K562 (cell line): ENCODE measurements around the gene BRINP2. TPM values are rescaled to one million over a fixed set of nuclear protein-coding genes. Genes with fewer than 3 reads are reported as not detected.

ENCODE experiments used
- ATAC-seq: fragments of 200-7000 bp; cut with Tn5 transposase; 3 replicates; pipeline ENCODE4 v1.9.1; 2020; ENCODE audit warnings: moderate library complexity
- BruUV-seq: library from RNA; stranded (reverse); fragments of 400-500 nt; replicated peaks from 2 replicates; lab custom pipeline; 2021; lab: Mats Ljungman, UMichigan
- CTCF ChIA-PET: fragments of 300-600 bp; formaldehyde crosslinking; extraction: SDS; loops from one replicate; lab custom pipeline; 2021; ENCODE audit warnings: low intra/inter-chr PET ratio; lab: Yijun Ruan, JAX
- POLR2A ChIA-PET: fragments of 300-600, 350-650 bp; sonication (Branson Sonifier 250); formaldehyde crosslinking; extraction: SDS; loops from one replicate; lab custom pipeline; 2021; ENCODE audit warnings: antibody characterized with exemption, inconsistent platforms; lab: Yijun Ruan, JAX
- DNase-seq, 4 experiments: peaks; one replicate each; pipeline versions ENCODE4 v3.0.0 to v3.0.0-alpha.2; 2011 to 2018; ENCODE audit warnings: low spot score in 3 of 4, mixed read lengths in 3 of 4; ENCODE audit errors: extremely low read depth in 1 of 4
- FAIRE-seq: peaks from 2 replicates; lab custom pipeline; 2011; peaks lifted over from hg19 to GRCh38; lab: Jason Lieb, UNC
- H2AFZ ChIP-seq: 2 replicates; pipeline ENCODE4 v1.6.0; 2011; ENCODE audit warnings: low read depth, low read length, control low read depth, inconsistent platforms
- H3K27ac ChIP-seq: fragments of 200-600 bp; 3 replicates; pipeline ENCODE4 v1.8.0; 2011; ENCODE audit warnings: low read depth, mild to moderate bottlenecking, control low read depth, inconsistent platforms, low read length, moderate library complexity, mixed read lengths; ENCODE audit errors: extremely low read depth
- H3K27me3 ChIP-seq, 2 experiments: fragments of 300-600 bp in 1 of 2; 2 replicates in 1 of 2; 3 replicates in 1 of 2; pipeline versions ENCODE4 v1.6.0 to v1.8.0; 2011; ENCODE audit warnings: inconsistent platforms in 2 of 2, low read length in 2 of 2, mild to moderate bottlenecking in 1 of 2, mixed read lengths in 1 of 2, moderate library complexity in 1 of 2; ENCODE audit not compliant: control insufficient read depth in 2 of 2, insufficient read depth in 2 of 2
- H3K36me3 ChIP-seq: fragments of 300-600 bp; 3 replicates; pipeline ENCODE4 v1.8.0; 2011; ENCODE audit warnings: mild to moderate bottlenecking, low read length, inconsistent platforms; ENCODE audit not compliant: control insufficient read depth, insufficient read depth
- H3K4me1 ChIP-seq, 2 experiments: fragments of 200-600 bp in 1 of 2; replicated peaks in 1 of 2; 2 replicates in 1 of 2; 3 replicates in 1 of 2; pipeline versions ENCODE4 v1.5.1 to v1.8.0; 2011; ENCODE audit warnings: inconsistent platforms in 2 of 2, low read length in 2 of 2, mild to moderate bottlenecking in 1 of 2, mixed read lengths in 1 of 2, moderate library complexity in 1 of 2; ENCODE audit not compliant: control insufficient read depth in 2 of 2, insufficient read depth in 2 of 2
- H3K4me2 ChIP-seq: 2 replicates; pipeline ENCODE4 v1.6.1; 2011; ENCODE audit warnings: low read length, control low read depth, inconsistent platforms, mixed read lengths; ENCODE audit not compliant: insufficient read depth
- H3K4me3 ChIP-seq: fragments of 200-600 bp; sonication (generic), shearing (Covaris generic); 2 replicates; pipeline ENCODE4 v1.5.1; 2016; ENCODE audit warnings: control low read depth, inconsistent platforms
- H3K79me2 ChIP-seq: fragments of 200-600 bp; 3 replicates; pipeline ENCODE4 v1.8.0; 2011; ENCODE audit warnings: low read length, inconsistent platforms; ENCODE audit not compliant: control insufficient read depth, insufficient read depth
- H3K9ac ChIP-seq, 2 experiments: 2 replicates each; pipeline versions ENCODE4 v1.6.0 to v1.6.1; 2011; ENCODE audit warnings: low read depth in 2 of 2, low read length in 2 of 2, control low read depth in 1 of 2, inconsistent platforms in 1 of 2, mild to moderate bottlenecking in 1 of 2, mixed read lengths in 1 of 2; ENCODE audit not compliant: insufficient read depth in 1 of 2
- H3K9me1 ChIP-seq: one replicate; pipeline ENCODE4 v1.6.0; 2011; ENCODE audit warnings: inconsistent platforms, mild to moderate bottlenecking, low read length, moderate library complexity; ENCODE audit not compliant: control insufficient read depth, insufficient read depth
- H3K9me3 ChIP-seq: replicated peaks from 2 replicates; pipeline ENCODE4 v1.5.1; 2011; ENCODE audit warnings: low read depth, low read length, inconsistent platforms; ENCODE audit not compliant: control insufficient read depth, insufficient read depth
- H4K20me1 ChIP-seq: replicated peaks from 2 replicates; pipeline ENCODE4 v1.6.1; 2011; ENCODE audit warnings: low read length, inconsistent platforms, mixed read lengths; ENCODE audit not compliant: control insufficient read depth, insufficient read depth
- MBD2 ChIP-seq: sonication (generic); IDR thresholded peaks from 2 replicates; pipeline ENCODE4 v1.6.1; 2016; ENCODE audit warnings: low read depth, borderline replicate concordance
- MTF1 ChIP-seq: fragments of 250-450 bp; sonication (Bioruptor Pico); IDR thresholded peaks from 2 replicates; pipeline ENCODE4 v1.9.0; 2021; ENCODE audit warnings: moderate library complexity, mild to moderate bottlenecking, inconsistent platforms, borderline replicate concordance
- TEAD4 ChIP-seq, 2 experiments: sonication (generic) in 1 of 2; formaldehyde crosslinking in 1 of 2; IDR thresholded peaks; 2 replicates each; pipeline versions ENCODE4 v1.6.1 to v1.8.0; 2012 to 2022; ENCODE audit warnings: borderline replicate concordance in 1 of 2, inconsistent platforms in 1 of 2, low read length in 1 of 2, mild to moderate bottlenecking in 1 of 2, missing genetic modification reagents in 1 of 2
- ZNF197 ChIP-seq: fragments of 200-800 bp; sonication (Bioruptor generic); IDR thresholded peaks from 2 replicates; pipeline ENCODE4 v1.6.1; 2016; ENCODE audit warnings: low read depth, missing genetic modification characterization, missing compliant biosample characterization
- WGBS: fragments of 100-300 bp; shearing (Covaris generic); methylation state at CpG from one replicate; pipeline ENCODE4 v1.1.6; 2016; ENCODE audit warnings: low coverage, mixed read lengths; ENCODE audit not compliant: insufficient coverage; ENCODE audit errors: missing lambda C conversion rate; 5-methylcytosine and 5-hydroxymethylcytosine counted together
- in situ Hi-C: fragments of 300-500 bp; cut with MboI; formaldehyde crosslinking; loops from 4 replicates; pipeline ENCODE4 v1.15.0; 2018; ENCODE audit warnings: inconsistent platforms, mixed read lengths
- intact Hi-C: fragments of 100-400 bp; cut with micrococcal nuclease; formaldehyde crosslinking; loops from 2 replicates; pipeline ENCODE4 v1.14.2; 2022
- polyA plus RNA-seq, 8 experiments: library from polyadenylated mRNA; depleted of rRNA in 4 of 8; stranded (reverse) in 5 of 8; unstranded in 3 of 8; fragments of >200 nt; fragmentation: Nextera tagmentation in 2 of 8; fragmentation: Illumina TruSeq in 1 of 8; extraction: Ambion mirVana in 2 of 8; extraction: Trizol in 1 of 8; gene quantifications; 2 replicates each; pipeline versions ENCODE4 v1.2.1 to v1.2.3, GENCODE V29; 2011 to 2014; ENCODE audit warnings: inconsistent platforms in 1 of 8, missing spikeins in 1 of 8
- total RNA-seq, 7 experiments: library from RNA; depleted of rRNA in 6 of 7; stranded (reverse); fragments of >200 nt in 6 of 7; fragmentation: Illumina TruSeq in 2 of 7; extraction: Trizol in 2 of 7; gene quantifications; 2 replicates each; pipeline versions ENCODE4 v1.2.1 to v1.2.3, GENCODE V29; 2011 to 2021; ENCODE audit warnings: low replicate concordance in 1 of 7
- TF ChIP-seq, protein P1 (sequence below): sonication (generic); formaldehyde crosslinking; IDR thresholded peaks from 2 replicates; pipeline ENCODE4 v1.8.1; 2023; ENCODE audit warnings: mild to moderate bottlenecking, missing genetic modification reagents, moderate library complexity

BRINP2 gene
- total and polyA plus RNA-seq, 9 of the 15 experiments (the other 6 are each of a cell fraction or from before 2014, with no cell fraction given): not detected

DNA sequence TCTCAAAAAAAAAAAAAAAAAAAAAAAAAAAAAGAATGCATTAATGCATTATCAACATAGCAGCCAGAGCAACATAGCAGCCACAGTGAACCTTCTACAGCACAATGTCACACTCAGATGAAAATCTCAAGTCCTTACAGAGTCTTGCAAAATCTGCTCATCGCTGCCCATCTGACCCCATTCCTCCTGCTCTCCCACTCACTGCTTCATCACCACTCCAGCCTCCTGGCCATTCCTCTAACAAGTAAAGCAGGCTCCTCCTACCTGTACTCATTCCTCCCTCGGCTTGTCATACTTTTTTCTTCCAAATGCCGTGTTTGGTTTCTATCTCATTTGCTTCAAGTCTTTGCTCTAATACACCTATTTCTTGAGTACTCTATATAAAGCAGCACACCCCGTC is 29.5 kb downstream of the BRINP2 start:
- TF ChIP-seq MBD2: no peak
- TF ChIP-seq TEAD4 (IDR thresholded peaks at IDR 0.05; ENCODE audit: low read length): no peak
- no peak for TF ChIP-seq TEAD4 (CRISPR knock-in tag; IDR thresholded peaks at IDR 0.05; ENCODE audit: borderline replicate concordance)
- TF ChIP-seq, protein P1, sequence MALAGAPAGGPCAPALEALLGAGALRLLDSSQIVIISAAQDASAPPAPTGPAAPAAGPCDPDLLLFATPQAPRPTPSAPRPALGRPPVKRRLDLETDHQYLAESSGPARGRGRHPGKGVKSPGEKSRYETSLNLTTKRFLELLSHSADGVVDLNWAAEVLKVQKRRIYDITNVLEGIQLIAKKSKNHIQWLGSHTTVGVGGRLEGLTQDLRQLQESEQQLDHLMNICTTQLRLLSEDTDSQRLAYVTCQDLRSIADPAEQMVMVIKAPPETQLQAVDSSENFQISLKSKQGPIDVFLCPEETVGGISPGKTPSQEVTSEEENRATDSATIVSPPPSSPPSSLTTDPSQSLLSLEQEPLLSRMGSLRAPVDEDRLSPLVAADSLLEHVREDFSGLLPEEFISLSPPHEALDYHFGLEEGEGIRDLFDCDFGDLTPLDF: no peak
- TF ChIP-seq MTF1 (CRISPR knock-in tag): no peak
- TF ChIP-seq ZNF197: no peak
- TF ChIP-seq, all 486 proteins: peak for 0
- Histone ChIP-seq H3K27me3 (no peaks in the 10 kb centered on the region), H3K9ac (no peak overlapping the region), H3K4me3 (no peak overlapping the region), H3K27ac (no peak overlapping the region), H3K4me2 (no peak overlapping the region), H3K36me3 (no peaks in the 10 kb centered on the region), H3K79me2 (no peaks in the 10 kb centered on the region), H3K9me1 (no peaks in the 10 kb centered on the region), H3K4me1 (no peaks in the 10 kb centered on the region), H4K20me1 (no peaks in the 10 kb centered on the region), H3K9me3 (no peaks in the 10 kb centered on the region; the same call in 1 of the 2 replicates), H2AFZ (no peak overlapping the region)
- intact Hi-C loops: no loop called here
- ATAC-seq (no peak), FAIRE-seq (no peak), DNase-seq (no peak)
- WGBS: 4% methylated on average over 4 of the region's 4 CpGs
- no TSS peak for BruUV-seq
- in situ Hi-C loops: no loop called here
- CTCF ChIA-PET: no interaction called here
- POLR2A ChIA-PET: no interaction called here
